AG09309 (cell line): ENCODE results near the gene RAB40B.

ENCODE experiments used
- DNase-seq: peaks from one replicate; pipeline ENCODE4 v3.0.0-alpha.2; 2010; ENCODE audit warnings: low read depth
- H3K4me3 ChIP-seq: 2 replicates; pipeline ENCODE4 v1.5.1; 2011; ENCODE audit warnings: mild to moderate bottlenecking, low read depth, low read length, moderate library complexity; ENCODE audit not compliant: control insufficient read depth
- CTCF ChIP-seq: IDR thresholded peaks from 2 replicates; pipeline ENCODE4 v1.5.1; 2011; ENCODE audit warnings: mild to moderate bottlenecking, low read depth, low read length, inconsistent platforms; ENCODE audit not compliant: insufficient read depth, control insufficient read depth; ENCODE audit errors: missing control alignments

RAB40B gene

GRCh38 chr17:82674656-82675475 is 23.6 kb downstream of the RAB40B start:
- DNase-seq, result no peak

GRCh38 chr17:82670661-82671450 is 27.6 kb downstream of the RAB40B start:
- no peak overlapping the region for H3K4me3 ChIP-seq
- TF ChIP-seq CTCF, result no peak
- no peak for DNase-seq

More at GRCh38 chr17:82674656-82675475, 23.6 kb downstream of the RAB40B start:
- no peak for TF ChIP-seq CTCF
- H3K4me3 ChIP-seq, result no peak overlapping the region

- DNase-seq, result no peak
These were observed 29.8 kb downstream of the RAB40B start for GRCh38 chr17:82668631-82669099.

GRCh38 chr17:82668024-82668630 is 30.4 kb downstream of the RAB40B start:
- TF ChIP-seq CTCF, result no peak
- H3K4me3 ChIP-seq, result no peak overlapping the region
- DNase-seq, result no peak

More at GRCh38 chr17:82668631-82669099, 29.8 kb downstream of the RAB40B start:
- H3K4me3 ChIP-seq, result no peak overlapping the region
- peak; percentile 33 for TF ChIP-seq CTCF

- H3K4me3 ChIP-seq, result no peak overlapping the region
- TF ChIP-seq CTCF, result no peak
- no peak for DNase-seq
These were observed 30.9 kb downstream of the RAB40B start for GRCh38 chr17:82667668-82668000.

GRCh38 chr17:82666931-82667667 is 31.4 kb downstream of the RAB40B start:
- no peak for TF ChIP-seq CTCF
- no peak overlapping the region for H3K4me3 ChIP-seq
- DNase-seq, result no peak
